ENCODE measurements around the gene GMDS.

The GMDS gene

GRCh38 chr6:1792989-1793388 lies 452.4 kb downstream of the GMDS start:
- WGBS, 2 experiments (ENCODE audit: insufficient coverage in 2 of 2), result 21 to 45% methylated on average over 2 of the region's 3 CpGs
- Histone ChIP-seq H3K36me3 (ENCODE audit: control insufficient read depth, insufficient read depth, low read length) (no peaks in the 10 kb centered on the region), H3K27ac (ENCODE audit: low read depth, low read length, severe bottlenecking) (no peak overlapping the region), H3K4me3 (ENCODE audit: extremely low read depth, insufficient read depth, low read length, poor library complexity, severe bottlenecking) (no peak overlapping the region), H3K4me1 (ENCODE audit: control insufficient read depth, insufficient read depth, low read length, poor library complexity, severe bottlenecking) (peaks cover 6% of the 10 kb centered on the region), H3K9me3 (ENCODE audit: control insufficient read depth, low read length) (no peaks in the 10 kb centered on the region)

GRCh38 chr6:1790684-1791083 lies 454.7 kb downstream of the GMDS start:
- no peaks in the 10 kb centered on the region for H3K36me3 ChIP-seq (ENCODE audit: control insufficient read depth, insufficient read depth, low read length)
- H3K4me3 ChIP-seq (ENCODE audit: extremely low read depth, insufficient read depth, low read length, poor library complexity, severe bottlenecking), result no peak overlapping the region
- no peaks in the 10 kb centered on the region for H3K4me1 ChIP-seq (ENCODE audit: control insufficient read depth, insufficient read depth, low read length, poor library complexity, severe bottlenecking)
- 80 to 100% methylated on average over 1 of the region's 3 CpGs for WGBS, 2 experiments (ENCODE audit: insufficient coverage in 2 of 2)
- no peaks in the 10 kb centered on the region for H3K9me3 ChIP-seq (ENCODE audit: control insufficient read depth, low read length)
- H3K27ac ChIP-seq (ENCODE audit: low read depth, low read length, severe bottlenecking), result no peak overlapping the region

- Histone ChIP-seq H3K9me3 (ENCODE audit: control insufficient read depth, low read length) (no peaks in the 10 kb centered on the region), H3K27ac (ENCODE audit: low read depth, low read length, severe bottlenecking) (no peak overlapping the region), H3K4me3 (ENCODE audit: extremely low read depth, insufficient read depth, low read length, poor library complexity, severe bottlenecking) (no peak overlapping the region), H3K4me1 (ENCODE audit: control insufficient read depth, insufficient read depth, low read length, poor library complexity, severe bottlenecking) (no peaks in the 10 kb centered on the region), H3K36me3 (ENCODE audit: control insufficient read depth, insufficient read depth, low read length) (no peaks in the 10 kb centered on the region)
- 67 to 80% methylated on average over 1 to 2 of the region's 4 CpGs for WGBS, 2 experiments (ENCODE audit: insufficient coverage in 2 of 2)
Measured at GRCh38 chr6:1789092-1789491, 456.3 kb downstream of the GMDS start.

- 92 to 93% methylated on average over 7 to 8 of the region's 8 CpGs for WGBS, 2 experiments (ENCODE audit: insufficient coverage in 2 of 2)
- H3K4me1 ChIP-seq (ENCODE audit: control insufficient read depth, insufficient read depth, low read length, poor library complexity, severe bottlenecking), result no peaks in the 10 kb centered on the region
- no peak overlapping the region for H3K27ac ChIP-seq (ENCODE audit: low read depth, low read length, severe bottlenecking)
- H3K36me3 ChIP-seq (ENCODE audit: control insufficient read depth, insufficient read depth, low read length), result no peaks in the 10 kb centered on the region
- H3K9me3 ChIP-seq (ENCODE audit: control insufficient read depth, low read length), result no peaks in the 10 kb centered on the region
- no peak overlapping the region for H3K4me3 ChIP-seq (ENCODE audit: extremely low read depth, insufficient read depth, low read length, poor library complexity, severe bottlenecking)
Measured at GRCh38 chr6:1787894-1788293, 457.5 kb downstream of the GMDS start.

- WGBS, 2 experiments (ENCODE audit: insufficient coverage in 2 of 2), result 92 to 93% methylated on average over 5 to 13 of the region's 15 CpGs
- Histone ChIP-seq H3K9me3 (ENCODE audit: control insufficient read depth, low read length) (no peaks in the 10 kb centered on the region), H3K27ac (ENCODE audit: low read depth, low read length, severe bottlenecking) (no peak overlapping the region), H3K36me3 (ENCODE audit: control insufficient read depth, insufficient read depth, low read length) (no peaks in the 10 kb centered on the region), H3K4me3 (ENCODE audit: extremely low read depth, insufficient read depth, low read length, poor library complexity, severe bottlenecking) (no peak overlapping the region), H3K4me1 (ENCODE audit: control insufficient read depth, insufficient read depth, low read length, poor library complexity, severe bottlenecking) (no peaks in the 10 kb centered on the region)
Measured at GRCh38 chr6:1786455-1787453, 458.7 kb downstream of the GMDS start.

GRCh38 chr6:1784422-1784884 lies 461.0 kb downstream of the GMDS start:
- 92 to 93% methylated on average over 3 of the region's 6 CpGs for whole genome bisulfite sequencing, 2 experiments (ENCODE audit: insufficient coverage in 2 of 2)
- Histone ChIP-seq H3K9me3 (ENCODE audit: control insufficient read depth, low read length) (no peaks in the 10 kb centered on the region), H3K4me3 (ENCODE audit: extremely low read depth, insufficient read depth, low read length, poor library complexity, severe bottlenecking) (no peak overlapping the region), H3K4me1 (ENCODE audit: control insufficient read depth, insufficient read depth, low read length, poor library complexity, severe bottlenecking) (no peaks in the 10 kb centered on the region), H3K27ac (ENCODE audit: low read depth, low read length, severe bottlenecking) (no peak overlapping the region), H3K36me3 (ENCODE audit: control insufficient read depth, insufficient read depth, low read length) (no peaks in the 10 kb centered on the region)

GRCh38 chr6:1781817-1782184 lies 463.6 kb downstream of the GMDS start:
- H3K36me3 ChIP-seq (ENCODE audit: control insufficient read depth, insufficient read depth, low read length), result no peaks in the 10 kb centered on the region
- H3K4me3 ChIP-seq (ENCODE audit: extremely low read depth, insufficient read depth, low read length, poor library complexity, severe bottlenecking), result no peak overlapping the region
- 94% methylated on average over 4 of the region's 4 CpGs; no CpG with 5 or more reads in 1 of the 2 experiments for WGBS, 2 experiments (ENCODE audit: insufficient coverage in 2 of 2)
- no peaks in the 10 kb centered on the region for H3K4me1 ChIP-seq (ENCODE audit: control insufficient read depth, insufficient read depth, low read length, poor library complexity, severe bottlenecking)
- no peak overlapping the region for H3K27ac ChIP-seq (ENCODE audit: low read depth, low read length, severe bottlenecking)
- H3K9me3 ChIP-seq (ENCODE audit: control insufficient read depth, low read length), result no peaks in the 10 kb centered on the region

GRCh38 chr6:1781152-1781816 lies 464.1 kb downstream of the GMDS start:
- no peak overlapping the region for H3K27ac ChIP-seq (ENCODE audit: low read depth, low read length, severe bottlenecking)
- 90 to 92% methylated on average over 8 to 9 of the region's 11 CpGs for WGBS, 2 experiments (ENCODE audit: insufficient coverage in 2 of 2)
- no peaks in the 10 kb centered on the region for H3K9me3 ChIP-seq (ENCODE audit: control insufficient read depth, low read length)
- no peaks in the 10 kb centered on the region for H3K4me1 ChIP-seq (ENCODE audit: control insufficient read depth, insufficient read depth, low read length, poor library complexity, severe bottlenecking)
- no peak overlapping the region for H3K4me3 ChIP-seq (ENCODE audit: extremely low read depth, insufficient read depth, low read length, poor library complexity, severe bottlenecking)
- H3K36me3 ChIP-seq (ENCODE audit: control insufficient read depth, insufficient read depth, low read length), result no peaks in the 10 kb centered on the region

- no peak overlapping the region for H3K4me3 ChIP-seq (ENCODE audit: extremely low read depth, insufficient read depth, low read length, poor library complexity, severe bottlenecking)
- 94 to 95% methylated on average over 12 to 13 of the region's 13 CpGs for WGBS, 2 experiments (ENCODE audit: insufficient coverage in 2 of 2)
- no peaks in the 10 kb centered on the region for H3K36me3 ChIP-seq (ENCODE audit: control insufficient read depth, insufficient read depth, low read length)
Measured at GRCh38 chr6:1780251-1780867, 465.0 kb downstream of the GMDS start.

GRCh38 chr6:1778686-1779235 lies 466.6 kb downstream of the GMDS start:
- no peaks in the 10 kb centered on the region for H3K9me3 ChIP-seq (ENCODE audit: control insufficient read depth, low read length)
- no peaks in the 10 kb centered on the region for H3K4me1 ChIP-seq (ENCODE audit: control insufficient read depth, insufficient read depth, low read length, poor library complexity, severe bottlenecking)
- no peak overlapping the region for H3K27ac ChIP-seq (ENCODE audit: low read depth, low read length, severe bottlenecking)
- H3K4me3 ChIP-seq (ENCODE audit: extremely low read depth, insufficient read depth, low read length, poor library complexity, severe bottlenecking), result no peak overlapping the region
- no peaks in the 10 kb centered on the region for H3K36me3 ChIP-seq (ENCODE audit: control insufficient read depth, insufficient read depth, low read length)
- WGBS, 2 experiments (ENCODE audit: insufficient coverage in 2 of 2), result 66 to 79% methylated on average over 5 to 7 of the region's 10 CpGs

More at GRCh38 chr6:1780251-1780867, 465.0 kb downstream of the GMDS start:
- Histone ChIP-seq H3K27ac (ENCODE audit: low read depth, low read length, severe bottlenecking) (no peak overlapping the region), H3K9me3 (ENCODE audit: control insufficient read depth, low read length) (no peaks in the 10 kb centered on the region), H3K4me1 (ENCODE audit: control insufficient read depth, insufficient read depth, low read length, poor library complexity, severe bottlenecking) (no peaks in the 10 kb centered on the region)
